ENCODE data around the gene PKM.
"Not testable (repeated sequence)": the region's sequence is repeated elsewhere in the genome, so short reads cannot be mapped to it uniquely, and the experiment has no call there.

The PKM gene

GRCh38 chr15:72231066-72231832 lies at the start of gene PKM:
Gene PKM, minus strand, starts transcription at chr15:72231190. Its CDS starts 12,093 bp downstream, at chr15:72219097.
- DNase-seq: peak; percentile 97

- no peak for DNase-seq
Observed at GRCh38 chr15:72280751-72281150, 49.8 kb upstream of the PKM start.

GRCh38 chr15:72278737-72279136 lies 47.7 kb upstream of the PKM start:
- DNase-seq: no peak

GRCh38 chr15:72276326-72276700 lies 45.3 kb upstream of the PKM start:
- no peak for DNase-seq

GRCh38 chr15:72275635-72276325 lies 44.8 kb upstream of the PKM start:
- DNase-seq: not testable (repeated sequence)

- no peak for DNase-seq
Observed at GRCh38 chr15:72272997-72273352, 42.0 kb upstream of the PKM start.

- DNase-seq: peak; percentile 98
Observed at GRCh38 chr15:72272213-72272996, 41.4 kb upstream of the PKM start, which contains the start of gene PARP6. Gene PARP6, minus strand, starts transcription at chr15:72272554. Its CDS starts 5,077 bp downstream, at chr15:72267477.

GRCh38 chr15:72271895-72272212 lies 40.9 kb upstream of the PKM start:
- peak; percentile 6 for DNase-seq

- no peak for DNase-seq
Observed at GRCh38 chr15:72271221-72271620, 40.2 kb upstream of the PKM start.

GRCh38 chr15:72269739-72270138 lies 38.7 kb upstream of the PKM start:
- no peak for DNase-seq

GRCh38 chr15:72265031-72265430 lies 34.0 kb upstream of the PKM start:
- DNase-seq: no peak

GRCh38 chr15:72252663-72253299 lies 21.8 kb upstream of the PKM start:
- no peak for DNase-seq

GRCh38 chr15:72249142-72249810 lies 18.3 kb upstream of the PKM start:
- no peak for DNase-seq

GRCh38 chr15:72248514-72248913 lies 17.5 kb upstream of the PKM start:
- DNase-seq: no peak

- DNase-seq: no peak
Observed at GRCh38 chr15:72242775-72243370, 11.9 kb upstream of the PKM start.

GRCh38 chr15:72239652-72240051 lies 8.7 kb upstream of the PKM start:
- no peak for DNase-seq

GRCh38 chr15:72238586-72238985 lies 7.6 kb upstream of the PKM start:
- DNase-seq: no peak

GRCh38 chr15:72237853-72238224 lies 6.8 kb upstream of the PKM start:
- no peak for DNase-seq

- DNase-seq: peak; percentile 99
Observed at GRCh38 chr15:72237029-72237852, 6.3 kb upstream of the PKM start.

- DNase-seq: no peak
Observed at GRCh38 chr15:72236381-72237003, 5.5 kb upstream of the PKM start.

- DNase-seq: no peak
Observed at GRCh38 chr15:72235298-72235697, 4.3 kb upstream of the PKM start.

Measured in fibroblast of upper back skin (primary cell).